HG02571 (cell line): ENCODE data around the gene EGFL8.
"Not testable (repeated sequence)": the region's sequence is repeated elsewhere in the genome, so short reads cannot be mapped to it uniquely, and the experiment has no call there.

ENCODE experiments used
- ATAC-seq: cut with Tn5 transposase; IDR thresholded peaks from one replicate; pipeline ENCODE4 v1.9.1; 2021; ENCODE audit warnings: mild to moderate bottlenecking, moderate library complexity; ENCODE audit not compliant: unreplicated experiment

Gene EGFL8

GRCh38 chr6:32194825-32195651 lies 30.6 kb downstream of the EGFL8 start:
- ATAC-seq, result peak; percentile 75

- ATAC-seq, result no peak
Observed at GRCh38 chr6:32195652-32195901, 31.2 kb downstream of the EGFL8 start.

- ATAC-seq, result peak; percentile 69
Observed at GRCh38 chr6:32195902-32196681, 31.7 kb downstream of the EGFL8 start.

- no peak for ATAC-seq
Observed at GRCh38 chr6:32196682-32197616, 32.6 kb downstream of the EGFL8 start.

GRCh38 chr6:32198345-32198696 lies 33.9 kb downstream of the EGFL8 start:
- no peak for ATAC-seq

- ATAC-seq, result no peak
Observed at GRCh38 chr6:32198866-32199265, 34.5 kb downstream of the EGFL8 start.

- no peak for ATAC-seq
Observed at GRCh38 chr6:32200711-32201475, 36.5 kb downstream of the EGFL8 start.

GRCh38 chr6:32202186-32202585 lies 37.8 kb downstream of the EGFL8 start:
- no peak for ATAC-seq

GRCh38 chr6:32203426-32204267 lies 39.3 kb downstream of the EGFL8 start:
- ATAC-seq, result no peak

GRCh38 chr6:32204268-32204715 lies 39.9 kb downstream of the EGFL8 start:
- ATAC-seq, result no peak

- no peak for ATAC-seq
Observed at GRCh38 chr6:32208996-32209395, 44.6 kb downstream of the EGFL8 start.

GRCh38 chr6:32210191-32210601 lies 45.8 kb downstream of the EGFL8 start:
- no peak for ATAC-seq

GRCh38 chr6:32211432-32211831 lies 47.0 kb downstream of the EGFL8 start:
- ATAC-seq, result not testable (repeated sequence)

GRCh38 chr6:32212076-32212760 lies 47.8 kb downstream of the EGFL8 start:
- no peak for ATAC-seq

GRCh38 chr6:32213649-32214048 lies 49.3 kb downstream of the EGFL8 start:
- ATAC-seq, result no peak

GRCh38 chr6:32214126-32214525 lies 49.7 kb downstream of the EGFL8 start:
- no peak for ATAC-seq

GRCh38 chr6:32215617-32216016 lies 51.2 kb downstream of the EGFL8 start:
- ATAC-seq, result no peak

- no peak for ATAC-seq
Observed at GRCh38 chr6:32216285-32216684, 51.9 kb downstream of the EGFL8 start.

GRCh38 chr6:32216998-32217397 lies 52.6 kb downstream of the EGFL8 start:
- no peak for ATAC-seq
